GM19395 (cell line): ENCODE measurements around the gene PCDHGB5.
"Not testable (repeated sequence)": the region's sequence is repeated elsewhere in the genome, so short reads cannot be mapped to it uniquely, and the experiment has no call there.

Source experiments
- ATAC-seq: cut with Tn5 transposase; IDR thresholded peaks from one replicate; pipeline ENCODE4 v1.9.1; 2021; ENCODE audit warnings: mild to moderate bottlenecking, moderate library complexity; ENCODE audit not compliant: unreplicated experiment

PCDHGB5 gene

DNA sequence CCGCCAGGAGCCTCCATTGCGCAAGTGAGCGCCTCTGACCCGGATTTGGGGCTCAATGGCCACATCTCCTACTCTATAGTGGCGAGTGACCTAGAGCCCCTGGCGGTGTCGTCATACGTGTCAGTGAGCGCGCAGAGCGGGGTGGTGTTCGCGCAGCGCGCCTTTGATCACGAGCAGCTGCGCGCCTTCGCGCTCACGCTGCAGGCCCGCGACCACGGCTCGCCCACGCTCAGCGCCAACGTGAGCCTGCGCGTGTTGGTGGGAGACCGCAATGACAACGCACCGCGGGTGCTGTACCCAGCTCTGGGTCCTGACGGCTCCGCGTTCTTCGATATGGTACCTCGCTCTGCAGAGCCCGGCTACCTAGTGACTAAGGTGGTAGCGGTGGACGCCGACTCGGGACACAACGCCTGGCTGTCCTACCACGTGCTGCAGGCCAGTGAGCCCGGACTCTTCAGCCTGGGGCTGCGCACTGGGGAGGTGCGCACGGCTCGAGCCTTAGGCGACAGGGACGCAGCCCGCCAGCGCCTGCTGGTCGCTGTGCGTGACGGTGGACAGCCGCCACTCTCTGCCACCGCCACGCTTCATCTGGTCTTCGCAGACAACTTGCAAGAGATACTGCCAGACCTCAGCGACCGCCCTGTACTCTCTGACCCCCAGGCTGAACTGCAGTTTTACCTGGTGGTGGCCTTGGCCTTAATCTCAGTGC, 12.0 kb downstream of the PCDHGB5 start:
- no peak for ATAC-seq

DNA sequence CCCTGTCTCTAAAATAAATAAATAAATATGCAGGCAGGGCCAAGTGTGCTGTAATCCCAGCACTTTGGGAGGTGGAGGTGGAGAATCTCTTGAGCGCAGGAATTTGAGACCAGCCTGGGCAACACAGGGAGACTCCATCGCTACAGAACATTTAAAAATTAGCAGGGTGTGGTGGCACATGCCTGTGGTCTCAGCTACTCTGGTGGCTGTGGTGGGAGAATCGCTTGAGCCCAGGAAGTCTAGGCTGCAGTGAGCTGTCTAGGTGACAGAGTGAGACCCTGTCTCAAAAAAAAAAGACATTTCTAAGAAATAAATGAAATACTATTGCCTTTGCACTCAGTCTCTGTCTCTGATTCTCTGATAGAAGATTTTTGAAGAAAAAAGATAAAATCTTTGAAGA, 13.8 kb downstream of the PCDHGB5 start:
- no peak for ATAC-seq

DNA sequence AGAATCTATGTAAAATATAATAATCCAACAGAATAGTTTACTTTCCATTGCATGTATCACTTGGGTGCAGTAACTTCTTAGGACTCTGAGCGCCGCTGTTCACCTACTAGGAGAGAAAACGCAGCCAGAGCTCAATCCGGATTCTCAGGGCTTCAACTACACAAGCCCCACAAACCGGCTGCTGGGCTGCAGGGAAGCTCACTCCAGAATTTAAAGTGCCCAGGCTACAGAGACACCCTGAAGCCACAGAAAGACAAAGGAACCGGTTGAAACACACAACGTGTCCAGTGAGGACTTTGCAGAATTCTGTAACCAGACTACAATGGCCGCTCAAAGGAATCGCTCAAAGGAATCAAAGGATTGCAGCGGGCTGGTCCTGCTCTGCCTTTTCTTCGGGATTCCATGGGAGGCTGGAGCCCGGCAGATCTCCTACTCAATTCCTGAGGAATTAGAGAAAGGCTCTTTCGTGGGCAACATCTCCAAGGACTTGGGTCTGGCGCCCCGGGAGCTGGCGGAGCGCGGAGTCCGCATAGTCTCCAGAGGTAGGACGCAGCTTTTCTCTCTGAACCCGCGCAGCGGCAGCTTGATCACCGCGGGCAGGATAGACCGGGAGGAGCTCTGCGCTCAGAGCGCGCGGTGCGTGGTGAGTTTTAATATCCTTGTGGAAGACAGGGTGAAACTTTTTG, 15.2 kb downstream of the PCDHGB5 start, which contains the start of gene PCDHGA10:
TSS of gene PCDHGA10 (plus strand) at position 134 of the 686 bp plus-strand sequence. CDS start at position 323, 189 bp downstream.
- peak; percentile 81 for ATAC-seq

DNA sequence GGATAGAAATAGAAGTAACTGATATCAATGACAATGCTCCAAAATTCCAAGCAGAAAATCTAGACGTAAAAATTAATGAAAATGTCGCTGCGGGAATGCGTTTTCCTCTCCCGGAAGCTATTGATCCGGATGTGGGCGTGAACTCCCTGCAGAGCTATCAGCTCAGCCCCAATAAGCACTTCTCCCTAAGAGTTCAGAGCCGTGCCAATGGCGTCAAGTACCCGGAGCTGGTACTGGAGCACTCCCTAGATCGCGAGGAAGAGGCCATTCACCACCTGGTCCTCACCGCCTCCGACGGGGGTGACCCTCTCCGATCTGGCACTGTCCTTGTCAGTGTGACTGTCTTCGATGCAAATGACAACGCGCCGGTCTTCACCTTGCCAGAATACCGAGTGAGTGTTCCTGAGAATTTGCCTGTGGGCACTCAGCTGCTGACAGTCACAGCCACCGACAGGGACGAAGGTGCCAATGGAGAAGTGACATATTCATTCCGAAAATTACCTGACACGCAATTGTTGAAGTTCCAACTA, 15.9 kb downstream of the PCDHGB5 start:
- ATAC-seq = no peak

DNA sequence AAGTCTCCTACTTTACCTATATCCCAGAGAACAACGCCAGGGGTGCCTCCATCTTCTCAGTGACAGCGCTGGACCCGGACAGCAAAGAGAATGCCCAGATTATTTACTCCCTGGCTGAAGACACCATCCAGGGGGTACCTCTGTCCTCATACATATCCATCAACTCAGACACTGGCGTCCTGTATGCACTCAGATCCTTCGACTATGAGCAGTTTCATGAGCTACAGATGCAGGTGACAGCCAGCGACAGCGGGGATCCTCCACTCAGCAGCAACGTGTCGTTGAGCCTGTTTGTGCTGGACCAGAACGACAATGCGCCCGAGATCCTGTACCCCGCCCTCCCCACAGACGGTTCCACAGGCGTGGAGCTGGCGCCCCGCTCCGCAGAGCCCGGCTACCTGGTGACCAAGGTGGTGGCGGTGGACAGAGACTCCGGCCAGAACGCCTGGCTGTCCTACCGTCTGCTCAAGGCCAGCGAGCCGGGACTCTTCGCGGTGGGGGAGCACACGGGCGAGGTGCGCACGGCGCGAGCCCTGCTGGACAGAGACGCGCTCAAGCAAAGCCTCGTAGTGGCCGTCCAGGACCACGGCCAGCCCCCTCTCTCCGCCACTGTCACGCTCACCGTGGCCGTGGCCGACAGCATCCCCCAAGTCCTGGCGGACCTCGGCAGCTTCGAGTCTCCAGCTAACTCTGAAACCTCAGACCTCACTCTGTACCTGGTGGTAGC, 17.0 kb downstream of the PCDHGB5 start:
- not testable (repeated sequence) for ATAC-seq

DNA sequence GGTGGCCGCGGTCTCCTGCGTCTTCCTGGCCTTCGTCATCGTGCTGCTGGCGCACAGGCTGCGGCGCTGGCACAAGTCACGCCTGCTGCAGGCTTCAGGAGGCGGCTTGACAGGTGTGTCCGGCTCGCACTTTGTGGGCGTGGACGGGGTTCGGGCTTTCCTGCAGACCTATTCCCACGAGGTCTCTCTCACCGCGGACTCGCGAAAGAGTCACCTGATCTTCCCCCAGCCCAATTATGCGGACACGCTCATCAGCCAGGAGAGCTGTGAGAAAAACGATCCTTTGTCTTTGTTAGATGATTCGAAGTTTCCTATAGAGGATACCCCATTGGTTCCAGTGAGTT, 17.5 kb downstream of the PCDHGB5 start:
- not testable (repeated sequence) for ATAC-seq

DNA sequence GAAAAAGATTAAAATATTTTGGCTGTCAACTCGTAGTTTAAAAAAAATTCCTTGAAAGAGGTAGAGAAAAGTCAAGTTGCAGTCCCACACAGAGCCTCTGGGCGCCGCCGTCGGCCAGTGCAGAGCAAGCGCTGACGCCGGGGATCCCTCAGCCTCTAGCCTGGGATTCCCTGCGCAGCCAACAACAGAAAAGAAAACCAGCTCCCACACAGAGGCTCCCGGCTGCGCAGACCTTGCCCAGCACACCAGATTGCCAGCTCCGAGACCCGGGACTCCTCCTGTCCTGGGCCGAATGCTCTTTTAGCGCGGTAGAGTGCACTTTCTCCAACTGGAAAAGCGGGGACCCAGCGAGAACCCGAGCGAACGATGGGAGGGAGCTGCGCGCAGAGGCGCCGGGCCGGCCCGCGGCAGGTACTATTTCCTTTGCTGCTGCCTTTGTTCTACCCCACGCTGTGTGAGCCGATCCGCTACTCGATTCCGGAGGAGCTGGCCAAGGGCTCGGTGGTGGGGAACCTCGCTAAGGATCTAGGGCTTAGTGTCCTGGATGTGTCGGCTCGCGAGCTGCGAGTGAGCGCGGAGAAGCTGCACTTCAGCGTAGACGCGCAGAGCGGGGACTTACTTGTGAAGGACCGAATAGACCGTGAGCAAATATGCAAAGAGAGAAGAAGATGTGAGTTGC, 19.9 kb downstream of the PCDHGB5 start, which contains the start of gene PCDHGB7:
TSS of gene PCDHGB7 (plus strand) at position 184 of the 679 bp plus-strand sequence. CDS start at position 367, 183 bp downstream.
- peak; percentile 82 for ATAC-seq

DNA sequence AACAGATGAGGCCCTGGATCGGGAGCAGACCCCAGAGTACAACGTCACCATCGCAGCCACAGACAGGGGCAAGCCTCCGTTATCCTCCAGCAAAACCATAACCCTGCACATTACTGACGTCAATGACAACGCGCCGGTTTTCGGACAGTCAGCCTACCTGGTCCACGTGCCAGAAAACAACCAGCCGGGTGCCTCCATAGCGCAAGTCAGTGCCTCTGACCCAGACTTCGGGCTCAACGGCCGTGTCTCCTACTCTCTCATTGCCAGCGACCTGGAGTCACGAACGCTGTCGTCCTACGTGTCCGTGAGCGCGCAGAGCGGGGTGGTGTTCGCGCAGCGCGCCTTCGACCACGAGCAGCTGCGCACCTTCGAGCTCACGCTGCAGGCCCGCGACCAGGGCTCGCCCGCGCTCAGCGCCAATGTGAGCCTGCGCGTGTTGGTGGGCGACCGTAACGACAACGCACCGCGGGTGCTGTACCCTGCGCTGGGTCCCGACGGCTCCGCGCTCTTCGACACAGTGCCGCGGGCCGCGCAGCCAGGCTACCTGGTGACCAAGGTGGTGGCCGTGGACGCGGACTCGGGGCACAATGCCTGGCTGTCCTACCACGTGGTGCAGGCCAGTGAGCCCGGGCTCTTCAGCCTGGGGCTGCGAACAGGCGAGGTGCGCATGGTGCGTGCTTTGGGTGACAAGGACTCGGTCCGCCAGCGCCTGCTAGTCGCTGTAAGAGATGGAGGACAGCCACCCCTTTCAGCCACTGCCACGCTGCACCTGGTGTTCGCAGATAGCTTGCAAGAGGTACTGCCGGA, 21.5 kb downstream of the PCDHGB5 start:
- ATAC-seq = no peak

DNA sequence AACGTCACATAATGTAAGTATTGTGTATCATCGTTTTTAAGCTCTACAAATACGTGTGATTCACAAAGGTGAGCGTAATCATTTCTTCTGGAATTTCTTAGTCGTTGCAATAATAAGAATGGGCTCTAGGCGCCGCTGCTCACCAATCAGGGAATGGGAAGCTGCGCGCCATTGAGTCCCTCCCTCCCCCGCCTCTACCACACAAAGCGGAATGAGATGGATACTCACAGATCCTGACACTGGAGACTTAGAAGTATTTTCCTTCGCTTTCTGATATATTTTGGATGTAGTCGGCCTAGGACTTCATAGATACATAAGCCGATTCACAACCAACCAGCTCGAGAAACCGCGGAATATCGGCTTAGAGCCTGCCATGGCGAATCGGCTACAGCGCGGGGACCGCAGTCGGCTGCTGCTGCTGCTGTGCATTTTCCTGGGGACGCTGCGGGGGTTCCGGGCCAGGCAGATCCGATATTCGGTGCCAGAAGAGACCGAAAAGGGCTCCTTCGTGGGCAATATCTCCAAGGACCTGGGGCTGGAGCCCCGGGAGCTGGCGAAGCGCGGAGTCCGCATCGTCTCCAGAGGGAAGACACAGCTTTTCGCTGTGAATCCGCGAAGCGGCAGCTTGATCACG, 23.2 kb downstream of the PCDHGB5 start, which contains the start of gene PCDHGA11:
TSS of gene PCDHGA11 (plus strand) at position 197 of the 634 bp plus-strand sequence. CDS start at position 374, 177 bp downstream.
- peak; percentile 48 for ATAC-seq

DNA sequence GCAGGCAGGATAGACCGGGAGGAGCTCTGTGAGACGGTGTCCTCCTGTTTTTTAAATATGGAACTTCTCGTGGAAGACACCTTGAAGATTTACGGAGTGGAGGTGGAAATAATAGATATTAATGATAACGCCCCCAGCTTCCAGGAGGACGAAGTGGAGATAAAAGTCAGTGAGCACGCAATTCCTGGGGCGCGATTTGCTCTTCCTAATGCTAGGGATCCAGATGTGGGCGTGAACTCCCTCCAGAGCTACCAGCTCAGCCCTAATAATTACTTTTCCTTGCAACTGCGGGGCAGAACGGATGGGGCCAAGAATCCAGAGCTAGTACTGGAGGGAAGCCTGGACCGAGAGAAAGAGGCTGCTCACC, 23.7 kb downstream of the PCDHGB5 start:
- no peak for ATAC-seq

DNA sequence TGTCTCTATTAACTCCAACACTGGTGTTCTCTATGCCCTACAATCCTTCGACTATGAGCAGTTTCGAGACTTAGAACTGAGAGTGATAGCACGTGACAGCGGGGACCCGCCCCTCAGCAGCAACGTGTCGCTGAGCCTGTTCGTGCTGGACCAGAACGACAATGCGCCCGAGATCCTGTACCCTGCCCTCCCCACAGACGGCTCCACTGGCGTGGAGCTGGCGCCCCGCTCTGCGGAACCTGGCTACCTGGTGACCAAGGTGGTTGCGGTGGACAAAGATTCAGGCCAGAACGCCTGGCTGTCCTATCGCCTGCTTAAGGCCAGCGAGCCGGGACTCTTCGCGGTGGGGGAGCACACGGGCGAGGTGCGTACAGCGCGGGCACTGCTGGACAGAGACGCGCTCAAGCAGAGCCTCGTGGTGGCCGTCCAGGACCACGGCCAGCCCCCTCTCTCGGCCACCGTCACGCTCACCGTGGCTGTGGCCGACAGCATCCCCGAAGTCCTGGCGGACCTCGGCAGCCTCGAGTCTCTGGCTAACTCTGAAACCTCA, 25.1 kb downstream of the PCDHGB5 start:
- ATAC-seq = no peak

DNA sequence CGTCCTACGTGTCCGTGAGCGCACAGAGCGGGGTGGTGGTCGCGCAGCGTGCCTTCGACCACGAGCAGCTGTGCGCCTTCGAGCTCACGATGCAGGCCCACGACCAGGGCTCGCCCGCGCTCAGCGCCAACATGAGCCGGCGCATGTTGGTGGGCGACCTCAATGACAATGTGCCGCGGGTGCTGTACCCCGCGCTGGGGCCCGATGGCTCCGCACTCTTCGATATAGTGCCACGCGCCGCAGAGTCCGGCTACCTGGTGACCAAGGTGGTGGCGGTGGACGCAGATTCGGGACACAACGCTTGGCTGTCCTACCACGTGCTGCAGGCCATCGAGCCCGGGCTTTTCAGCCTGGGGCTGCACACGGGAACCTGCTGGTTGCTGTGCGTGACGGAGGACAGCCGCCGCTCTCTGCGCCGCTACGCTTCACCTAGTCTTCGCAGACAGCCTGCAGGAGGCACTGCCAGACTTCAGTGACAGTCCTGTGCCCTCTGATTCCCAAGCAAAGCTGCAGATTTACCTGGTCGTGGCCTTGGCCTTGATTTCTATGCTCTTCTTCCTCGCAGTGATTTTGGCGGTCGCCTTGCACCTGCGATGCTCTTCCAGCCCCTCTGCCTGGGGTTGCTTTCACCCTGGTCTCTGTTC, 30.2 kb downstream of the PCDHGB5 start:
- no peak for ATAC-seq

DNA sequence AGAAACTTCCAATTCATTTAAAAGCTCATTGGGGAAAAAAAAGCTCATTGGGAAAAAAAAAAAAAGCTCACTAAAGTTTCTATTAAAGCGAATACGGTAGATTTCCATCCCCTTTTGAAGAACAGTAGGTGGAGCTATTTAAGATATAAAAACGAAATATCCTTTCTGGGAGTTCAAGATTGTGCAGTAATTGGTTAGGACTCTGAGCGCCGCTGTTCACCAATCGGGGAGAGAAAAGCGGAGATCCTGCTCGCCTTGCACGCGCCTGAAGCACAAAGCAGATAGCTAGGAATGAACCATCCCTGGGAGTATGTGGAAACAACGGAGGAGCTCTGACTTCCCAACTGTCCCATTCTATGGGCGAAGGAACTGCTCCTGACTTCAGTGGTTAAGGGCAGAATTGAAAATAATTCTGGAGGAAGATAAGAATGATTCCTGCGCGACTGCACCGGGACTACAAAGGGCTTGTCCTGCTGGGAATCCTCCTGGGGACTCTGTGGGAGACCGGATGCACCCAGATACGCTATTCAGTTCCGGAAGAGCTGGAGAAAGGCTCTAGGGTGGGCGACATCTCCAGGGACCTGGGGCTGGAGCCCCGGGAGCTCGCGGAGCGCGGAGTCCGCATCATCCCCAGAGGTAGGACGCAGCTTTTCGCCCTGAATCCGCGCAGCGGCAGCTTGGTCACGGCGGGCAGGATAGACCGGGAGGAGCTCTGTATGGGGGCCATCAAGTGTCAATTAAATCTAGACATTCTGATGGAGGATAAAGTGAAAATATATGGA, 32.8 kb downstream of the PCDHGB5 start, which contains the start of gene PCDHGA12:
TSS of gene PCDHGA12 (plus strand) at position 176 of the 782 bp plus-strand sequence. CDS start at position 429, 253 bp downstream.
- peak; percentile 85 for ATAC-seq

DNA sequence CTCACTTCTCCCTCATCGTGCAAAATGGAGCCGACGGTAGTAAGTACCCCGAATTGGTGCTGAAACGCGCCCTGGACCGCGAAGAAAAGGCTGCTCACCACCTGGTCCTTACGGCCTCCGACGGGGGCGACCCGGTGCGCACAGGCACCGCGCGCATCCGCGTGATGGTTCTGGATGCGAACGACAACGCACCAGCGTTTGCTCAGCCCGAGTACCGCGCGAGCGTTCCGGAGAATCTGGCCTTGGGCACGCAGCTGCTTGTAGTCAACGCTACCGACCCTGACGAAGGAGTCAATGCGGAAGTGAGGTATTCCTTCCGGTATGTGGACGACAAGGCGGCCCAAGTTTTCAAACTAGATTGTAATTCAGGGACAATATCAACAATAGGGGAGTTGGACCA, 33.5 kb downstream of the PCDHGB5 start:
- ATAC-seq = peak; percentile 65

DNA sequence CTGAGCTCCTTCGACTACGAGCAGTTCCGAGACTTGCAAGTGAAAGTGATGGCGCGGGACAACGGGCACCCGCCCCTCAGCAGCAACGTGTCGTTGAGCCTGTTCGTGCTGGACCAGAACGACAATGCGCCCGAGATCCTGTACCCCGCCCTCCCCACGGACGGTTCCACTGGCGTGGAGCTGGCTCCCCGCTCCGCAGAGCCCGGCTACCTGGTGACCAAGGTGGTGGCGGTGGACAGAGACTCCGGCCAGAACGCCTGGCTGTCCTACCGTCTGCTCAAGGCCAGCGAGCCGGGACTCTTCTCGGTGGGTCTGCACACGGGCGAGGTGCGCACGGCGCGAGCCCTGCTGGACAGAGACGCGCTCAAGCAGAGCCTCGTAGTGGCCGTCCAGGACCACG, 34.6 kb downstream of the PCDHGB5 start:
- ATAC-seq = not testable (repeated sequence)

DNA sequence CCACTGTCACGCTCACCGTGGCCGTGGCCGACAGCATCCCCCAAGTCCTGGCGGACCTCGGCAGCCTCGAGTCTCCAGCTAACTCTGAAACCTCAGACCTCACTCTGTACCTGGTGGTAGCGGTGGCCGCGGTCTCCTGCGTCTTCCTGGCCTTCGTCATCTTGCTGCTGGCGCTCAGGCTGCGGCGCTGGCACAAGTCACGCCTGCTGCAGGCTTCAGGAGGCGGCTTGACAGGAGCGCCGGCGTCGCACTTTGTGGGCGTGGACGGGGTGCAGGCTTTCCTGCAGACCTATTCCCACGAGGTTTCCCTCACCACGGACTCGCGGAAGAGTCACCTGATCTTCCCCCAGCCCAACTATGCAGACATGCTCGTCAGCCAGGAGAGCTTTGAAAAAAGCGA, 35.0 kb downstream of the PCDHGB5 start:
- not testable (repeated sequence) for ATAC-seq

DNA sequence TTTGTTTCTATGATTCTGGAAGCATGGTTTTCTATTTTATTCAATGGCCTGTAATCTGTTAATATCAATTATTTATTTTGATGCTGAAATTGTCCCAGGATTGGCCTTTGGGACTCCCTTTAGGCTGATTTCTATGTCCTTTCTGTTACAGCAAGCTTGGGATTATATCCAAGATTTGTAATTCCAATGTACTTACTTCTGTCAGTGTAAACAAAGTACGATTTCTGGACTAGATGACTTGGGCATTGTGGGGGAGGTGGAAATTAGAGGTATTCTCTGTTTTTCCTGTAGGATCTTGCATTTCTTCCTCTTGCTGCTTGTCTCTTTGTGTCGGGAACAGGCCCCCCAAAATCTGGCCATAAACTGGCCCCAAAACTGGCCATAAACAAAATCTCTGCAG, 36.3 kb downstream of the PCDHGB5 start:
- ATAC-seq = no peak

DNA sequence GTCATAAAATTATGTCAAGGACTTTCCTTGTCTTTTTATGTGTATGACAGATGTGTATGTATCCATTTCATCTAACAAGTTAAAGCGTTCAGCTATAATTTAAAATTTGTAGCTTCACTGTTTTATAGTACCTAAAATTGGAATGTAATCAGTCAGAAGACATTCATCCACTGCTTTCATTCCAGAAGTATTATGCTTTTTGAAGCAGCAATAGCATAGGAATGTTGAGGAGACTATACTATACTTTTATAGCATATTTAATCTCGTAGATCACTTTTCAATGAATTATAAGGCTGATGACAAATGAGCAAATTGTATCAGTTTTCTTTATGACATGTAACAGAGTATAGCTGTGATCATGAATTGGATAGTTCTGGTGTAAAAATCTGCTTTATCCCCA, 39.5 kb downstream of the PCDHGB5 start:
- ATAC-seq = no peak
